Nucleus accumbens (tissue), 56 donors: ENCODE measurements around the gene SYNE1.
A peak's percentile ranks its signal among the peaks of the same experiment; 100 is the strongest.
"Not testable (repeated sequence)": the region's sequence is repeated elsewhere in the genome, so short reads cannot be mapped to it uniquely, and the experiment has no call there.

Source experiments
- DNase-seq, 56 donors: peaks; one replicate each; lab custom pipeline; 2025; lab: John Stamatoyannopoulos, UW

Gene SYNE1

GRCh38 chr6:152492281-152492680 is 144.9 kb downstream of the SYNE1 start:
- not testable (repeated sequence) for DNase-seq

GRCh38 chr6:152491501-152491900 is 145.7 kb downstream of the SYNE1 start:
- not testable (repeated sequence) for DNase-seq

- not testable (repeated sequence) for DNase-seq
Observed at GRCh38 chr6:152490971-152491378, 146.2 kb downstream of the SYNE1 start.

DNA sequence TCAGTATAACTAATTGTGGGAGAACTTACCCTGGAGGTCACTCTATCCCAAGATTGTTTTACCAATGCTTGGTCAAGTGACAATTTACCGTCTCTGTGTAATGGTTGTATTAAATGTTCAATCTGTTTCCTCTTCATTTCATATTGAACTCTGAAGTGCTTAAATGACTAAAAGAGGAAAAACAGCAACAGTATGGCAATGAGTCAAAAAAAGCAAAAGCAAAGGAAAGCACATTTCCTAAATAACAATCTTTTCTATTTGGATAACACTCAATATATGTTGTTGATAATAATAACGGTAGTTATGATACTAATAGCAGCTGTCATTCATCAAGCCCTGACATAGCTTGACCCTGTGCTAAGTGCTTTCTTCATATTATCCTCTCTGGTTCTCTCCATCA is 152.4 kb downstream of the SYNE1 start:
- no peak for DNase-seq

DNA sequence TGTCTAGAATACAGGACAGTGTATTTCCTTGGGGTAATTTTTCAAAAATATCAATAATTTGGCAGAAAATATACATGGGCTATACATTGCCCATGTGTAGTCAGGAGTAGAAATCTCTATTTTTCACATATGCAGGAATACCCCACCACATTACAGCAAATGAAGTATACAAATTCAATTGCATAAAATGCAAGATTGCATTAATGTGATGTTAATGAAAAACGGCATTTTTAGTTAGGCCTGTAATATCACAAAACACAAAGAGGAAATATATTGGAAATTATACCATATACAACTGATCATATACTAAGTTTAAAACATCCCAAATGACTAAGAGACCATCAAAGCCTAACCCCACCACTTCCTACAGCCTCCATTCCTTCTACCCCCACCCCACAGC is 154.9 kb downstream of the SYNE1 start:
- DNase-seq: no peak

- peak in 5 of 56 donors; percentile 2 to 21 (median 15) for DNase-seq
Observed at GRCh38 chr6:152478377-152479010, 158.7 kb downstream of the SYNE1 start.

DNA sequence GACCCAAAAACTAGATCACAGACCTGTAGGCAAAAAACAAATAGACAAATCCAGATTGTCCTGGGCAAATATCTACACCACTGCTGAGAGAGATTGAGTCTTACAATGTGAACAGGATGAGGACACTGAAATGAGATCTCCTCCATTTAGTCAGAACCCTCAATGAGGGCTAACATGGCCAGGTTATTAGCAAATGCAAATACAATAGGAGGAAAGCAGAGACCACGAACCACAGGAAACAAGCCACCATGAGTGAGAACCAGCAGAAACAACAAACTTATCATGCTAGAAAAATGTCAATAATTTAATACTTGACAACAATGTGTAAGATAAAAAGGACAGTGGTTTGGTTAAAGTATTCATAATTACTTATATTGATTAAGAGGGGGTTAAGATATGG is 162.8 kb downstream of the SYNE1 start:
- DNase-seq: no peak

GRCh38 chr6:152472325-152472724 is 164.8 kb downstream of the SYNE1 start:
- DNase-seq: peak in 13 of 56 donors; percentile 2 to 61 (median 15)

DNA sequence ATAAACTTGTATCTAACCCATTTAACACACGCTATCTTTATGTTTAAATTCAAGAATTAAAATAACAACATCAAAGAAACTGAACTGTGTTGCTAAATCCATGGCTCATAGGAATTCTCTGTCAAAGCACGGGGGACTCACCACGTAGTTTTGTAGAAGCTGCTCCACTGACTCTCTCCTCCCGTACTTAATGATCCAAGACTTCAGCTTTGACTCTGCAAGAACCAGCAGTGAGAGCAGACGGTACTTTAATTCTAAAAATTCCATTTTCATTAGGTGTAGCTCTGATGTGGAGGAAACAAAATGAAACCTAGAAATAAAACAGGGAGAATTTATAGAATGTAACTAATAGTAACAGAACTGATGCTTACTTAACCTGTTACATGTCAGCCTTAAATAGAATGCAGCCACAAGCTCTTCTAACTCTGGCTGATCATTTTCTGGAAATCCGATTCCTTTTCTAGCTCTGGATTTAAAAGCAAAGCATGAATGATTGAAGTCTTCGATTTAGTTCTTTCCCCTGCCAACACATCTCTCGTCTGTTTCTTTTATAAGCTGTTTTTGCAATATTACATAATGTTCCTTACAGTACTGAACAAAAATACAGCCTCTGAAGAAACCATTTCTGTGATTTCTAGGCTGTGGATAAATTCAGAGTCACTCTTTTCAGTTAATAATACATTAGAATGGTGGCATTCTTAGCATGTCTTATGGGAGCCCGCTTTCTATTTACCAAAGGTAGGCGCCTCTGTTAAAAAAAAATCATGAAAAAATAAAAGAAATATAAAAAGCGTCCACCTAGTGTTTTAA is 165.5 kb downstream of the SYNE1 start:
- DNase-seq: peak in 1 of 56 donors; percentile 4

GRCh38 chr6:152463164-152463563 is 174.0 kb downstream of the SYNE1 start:
- no peak for DNase-seq

GRCh38 chr6:152462716-152463115 is 174.4 kb downstream of the SYNE1 start:
- DNase-seq: no peak

DNA sequence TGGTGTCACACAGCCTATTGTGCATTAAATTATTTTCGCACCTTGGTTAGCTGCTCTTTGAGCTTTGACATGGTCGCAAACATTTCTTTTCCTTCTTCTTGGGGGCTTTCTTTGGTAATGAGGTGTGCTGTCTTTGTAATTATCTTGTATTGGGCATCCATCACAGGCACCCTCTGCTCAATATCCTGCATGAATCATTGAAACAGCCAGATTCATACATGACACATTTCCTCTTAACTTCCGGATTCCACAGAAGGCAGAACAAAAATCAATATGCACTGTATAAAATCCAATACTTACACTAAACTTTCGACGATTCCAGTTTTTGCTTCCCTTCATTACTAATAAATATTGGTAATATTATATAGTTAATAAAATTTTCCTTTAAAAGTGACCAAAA is 175.6 kb downstream of the SYNE1 start:
- DNase-seq: no peak

DNA sequence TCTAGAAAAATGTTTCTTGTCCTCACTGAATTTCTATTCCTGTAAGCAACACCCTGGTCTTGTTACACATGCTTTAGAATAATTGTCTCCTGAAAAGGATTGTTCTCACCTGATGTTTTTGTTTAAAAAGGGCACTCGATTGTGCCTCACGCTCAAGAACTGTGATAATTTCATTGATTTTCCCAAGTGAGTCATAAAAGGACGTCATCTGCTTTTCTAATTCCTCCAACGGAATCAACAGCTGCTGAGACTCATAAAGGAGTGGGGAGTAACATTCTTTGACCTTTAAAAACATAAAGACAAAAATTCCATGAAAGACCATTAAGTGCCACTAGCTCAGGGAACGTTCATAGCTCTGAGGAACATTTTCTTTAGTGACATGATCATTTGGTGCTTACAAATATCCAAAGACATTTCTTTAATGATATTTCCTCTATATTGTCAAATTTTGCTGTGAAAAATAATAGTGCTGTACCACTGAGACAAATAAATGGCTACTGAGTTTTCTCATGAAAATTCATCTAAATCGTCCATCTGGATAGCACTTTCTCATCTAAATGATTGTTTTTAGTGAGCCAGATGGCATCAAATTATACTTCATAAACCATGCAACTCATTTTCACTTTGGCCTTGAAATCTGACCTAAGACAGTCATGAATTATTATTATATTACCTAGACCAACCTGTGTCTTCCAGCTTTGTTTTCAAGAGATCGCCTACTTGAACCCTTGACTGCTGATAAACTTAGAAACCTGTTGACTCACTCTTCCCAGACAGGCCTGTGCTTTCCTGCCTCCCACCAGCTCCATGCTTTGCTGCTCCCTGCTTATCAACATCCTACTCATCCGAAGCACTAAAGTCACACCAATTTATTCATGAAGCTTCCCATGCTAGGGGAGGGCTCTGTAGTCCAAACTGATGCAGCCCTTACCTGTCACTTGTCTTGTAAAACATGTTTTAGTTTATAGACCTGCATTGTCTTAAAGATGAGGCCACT is 178.2 kb downstream of the SYNE1 start:
- peak in 11 of 56 donors; percentile 5 to 25 (median 13) for DNase-seq

DNA sequence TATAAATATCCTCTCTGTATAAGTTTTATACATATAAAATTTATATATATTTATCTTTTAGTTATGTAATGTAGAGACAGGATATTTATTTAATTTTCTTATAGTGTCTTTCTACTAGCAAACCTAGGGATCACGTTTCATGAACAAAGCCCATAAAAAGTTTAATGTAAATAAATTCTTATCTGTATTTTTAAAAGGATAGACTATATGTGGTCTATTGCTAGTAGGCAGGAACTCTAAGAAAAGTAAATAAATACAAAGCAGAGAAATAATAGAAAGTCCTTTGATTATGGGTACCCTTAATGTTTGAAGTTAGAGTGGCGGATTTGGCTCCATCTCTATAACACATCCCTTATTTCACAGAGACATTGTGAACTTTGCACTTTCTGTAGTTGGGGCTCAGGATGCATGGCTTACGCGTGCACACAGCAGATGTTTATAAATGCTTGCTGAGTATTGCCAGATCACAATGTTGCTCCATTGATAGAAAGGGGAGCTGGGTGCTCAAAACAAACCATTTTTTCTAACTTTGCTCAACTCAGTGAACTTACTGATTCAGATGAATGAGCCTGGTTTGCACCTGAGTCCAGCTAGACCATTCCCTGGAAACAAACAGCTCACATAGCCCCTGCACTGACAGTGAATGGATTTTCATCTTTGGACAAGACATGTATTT is 179.1 kb downstream of the SYNE1 start:
- no peak for DNase-seq

GRCh38 chr6:152454003-152454402 is 183.2 kb downstream of the SYNE1 start:
- DNase-seq: no peak

DNA sequence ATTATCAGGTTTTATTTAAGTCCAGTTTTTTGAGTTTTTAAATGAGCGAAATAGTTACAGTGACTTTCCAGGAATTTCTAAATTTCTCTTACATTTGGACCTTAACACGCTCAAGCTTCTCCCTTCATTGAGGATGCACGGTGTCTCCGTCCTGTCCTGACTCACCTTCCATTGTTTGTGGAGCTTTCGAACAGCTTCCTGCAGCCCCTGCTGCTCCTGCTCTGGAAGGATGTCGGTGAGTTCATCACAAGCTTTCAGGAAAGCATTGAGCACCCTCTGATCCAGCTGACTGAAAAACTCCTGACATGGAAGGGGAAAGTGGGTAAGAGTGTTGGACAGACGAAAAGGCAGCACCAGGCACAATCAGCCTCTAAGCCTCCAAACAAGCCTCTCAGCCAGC is 183.7 kb downstream of the SYNE1 start:
- DNase-seq: no peak

- DNase-seq: no peak
Observed at GRCh38 chr6:152452639-152453038, 184.5 kb downstream of the SYNE1 start.

DNA sequence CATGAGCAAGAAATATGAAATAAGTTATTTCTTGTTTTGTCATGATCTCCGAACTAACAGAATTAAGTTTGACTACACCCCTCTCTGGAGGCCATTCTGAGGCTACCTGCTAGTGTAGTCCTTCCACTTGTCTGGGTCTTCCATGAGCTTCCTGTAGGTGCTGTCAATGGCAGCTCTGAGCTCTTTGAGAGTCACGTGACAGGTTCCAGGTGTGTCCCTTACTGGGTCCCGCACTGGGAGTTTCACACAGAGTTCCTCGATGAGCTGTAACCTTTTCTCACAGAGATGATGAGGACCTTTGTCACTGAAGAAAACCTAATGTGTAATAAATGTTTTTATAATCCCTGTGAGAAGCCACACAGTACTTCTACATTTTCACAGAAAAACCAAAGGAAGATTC is 186.6 kb downstream of the SYNE1 start:
- DNase-seq: no peak

GRCh38 chr6:152441902-152442301 is 195.3 kb downstream of the SYNE1 start:
- no peak for DNase-seq

DNA sequence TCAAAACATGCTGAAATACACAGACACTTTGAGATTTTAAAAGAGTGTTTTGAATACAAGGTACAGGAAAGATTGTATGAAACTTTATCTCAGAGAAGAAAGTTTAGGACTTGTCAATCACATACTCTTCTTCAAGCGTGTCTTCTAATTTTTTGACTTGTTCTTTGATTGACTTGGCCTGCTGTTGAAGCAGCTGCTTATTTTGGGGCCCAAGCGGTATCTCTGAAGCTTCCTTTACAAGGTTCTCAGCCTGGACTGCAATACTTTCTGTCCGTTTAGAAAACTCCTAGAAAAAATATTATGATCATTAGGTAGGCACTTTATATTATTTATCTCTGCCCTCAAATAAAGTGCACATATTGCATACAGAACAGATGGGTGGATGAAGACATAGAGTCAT is 201.3 kb downstream of the SYNE1 start:
- DNase-seq: no peak
